HuH-7.5 (cell line): ENCODE data around the gene DEK.
"Not testable (repeated sequence)": the region's sequence is repeated elsewhere in the genome, so short reads cannot be mapped to it uniquely, and the experiment has no call there.

Experiments used
- DNase-seq: peaks from one replicate; pipeline ENCODE4 v3.0.0; 2011; ENCODE audit warnings: low spot score

Gene DEK

GRCh38 chr6:18237167-18237566 is 27.2 kb downstream of the DEK start:
- no peak for DNase-seq

- DNase-seq: no peak
Measured at GRCh38 chr6:18235524-18235923, 28.8 kb downstream of the DEK start.

- DNase-seq: no peak
Measured at GRCh38 chr6:18234564-18234963, 29.8 kb downstream of the DEK start.

GRCh38 chr6:18233770-18234169 is 30.6 kb downstream of the DEK start:
- DNase-seq: not testable (repeated sequence)

DNA sequence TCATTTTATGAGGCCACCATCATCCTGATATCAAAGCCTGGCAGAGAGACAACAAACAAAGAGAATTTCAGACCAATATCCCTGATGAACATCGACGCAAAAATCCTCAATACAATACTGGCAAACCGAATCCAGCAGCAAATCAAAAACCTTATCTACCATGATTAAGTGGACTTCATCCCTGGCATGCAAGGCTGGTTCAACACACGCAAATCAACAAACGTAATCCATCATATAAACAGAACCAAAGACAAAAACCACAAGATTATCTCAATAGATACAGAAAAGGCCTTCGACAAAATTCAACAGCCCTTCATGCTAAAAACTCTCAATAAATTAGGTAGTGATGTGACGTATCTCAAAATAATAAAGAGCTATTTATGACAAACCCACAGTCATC is 32.5 kb downstream of the DEK start:
- not testable (repeated sequence) for DNase-seq

- not testable (repeated sequence) for DNase-seq
Measured at GRCh38 chr6:18228590-18228989, 35.7 kb downstream of the DEK start.

DNA sequence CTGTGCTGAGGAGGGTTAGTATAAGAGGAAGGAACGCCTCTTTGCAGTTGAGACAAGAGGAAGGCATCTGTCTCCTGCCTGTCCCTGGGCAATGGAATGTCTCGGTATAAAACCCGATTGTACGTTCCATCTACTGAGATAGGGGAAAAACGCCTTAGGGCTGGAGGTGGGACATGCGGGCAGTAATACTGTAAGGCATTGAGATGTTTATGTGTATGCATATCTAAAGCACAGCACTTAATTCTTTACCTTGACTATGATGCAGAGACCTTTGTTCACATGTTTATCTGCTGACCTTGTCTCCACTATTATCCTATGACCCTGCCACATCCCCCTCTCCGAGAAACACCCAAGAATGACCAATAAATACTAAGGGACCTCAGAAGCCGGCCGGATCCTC is 37.2 kb downstream of the DEK start:
- not testable (repeated sequence) for DNase-seq

DNA sequence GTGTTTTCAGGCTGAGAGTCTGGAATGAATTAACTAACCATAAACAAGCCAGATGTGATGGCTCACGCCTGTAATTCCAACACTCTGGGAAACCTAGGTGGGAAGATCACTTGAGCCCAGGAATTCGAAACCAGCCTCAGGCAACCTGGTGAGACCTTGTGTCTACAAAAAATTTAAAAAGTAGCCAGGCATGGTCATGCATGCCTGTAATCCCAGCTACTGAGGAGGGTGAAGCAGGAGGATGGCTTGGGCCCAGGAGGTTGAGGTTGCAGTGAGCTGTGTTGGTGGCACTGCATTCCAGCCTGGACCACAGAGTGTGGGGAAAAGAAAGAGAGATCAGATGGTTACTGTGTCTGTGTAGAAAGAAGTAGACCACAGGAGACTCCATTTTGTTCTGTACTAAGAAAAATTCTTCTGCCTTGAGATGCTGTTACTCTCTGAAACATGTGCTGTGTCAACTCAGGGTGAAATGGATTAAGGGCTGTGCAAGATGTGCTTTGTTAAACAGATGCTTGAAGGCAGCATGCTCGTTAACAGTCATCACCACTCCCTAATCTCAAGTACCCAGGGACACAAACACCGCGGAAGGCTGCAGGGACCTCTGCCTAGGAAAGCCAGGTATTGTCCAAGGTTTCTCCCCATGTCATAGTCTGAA is 37.8 kb downstream of the DEK start:
- not testable (repeated sequence) for DNase-seq

GRCh38 chr6:18221288-18221615 is 43.1 kb downstream of the DEK start:
- DNase-seq: no peak

DNA sequence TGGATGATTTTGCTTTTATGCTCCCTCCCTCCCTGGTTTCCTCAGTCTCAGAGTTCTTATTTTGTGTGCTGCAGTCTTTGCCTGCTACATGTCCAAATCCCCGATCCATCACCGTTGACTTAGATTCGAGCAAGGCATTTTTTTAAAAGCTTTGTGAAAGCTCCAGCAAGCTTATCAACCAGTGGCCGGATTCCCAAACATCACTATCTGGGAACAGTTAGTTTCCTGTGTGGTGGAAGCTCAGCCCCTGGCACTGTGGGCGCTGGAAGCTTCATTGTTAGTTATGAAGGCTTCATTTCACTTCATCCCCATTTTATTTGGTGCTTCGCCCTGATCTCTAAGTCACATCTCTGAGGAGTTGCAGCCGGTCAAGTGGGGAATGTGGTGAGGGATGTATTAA is 44.7 kb downstream of the DEK start:
- no peak for DNase-seq

DNA sequence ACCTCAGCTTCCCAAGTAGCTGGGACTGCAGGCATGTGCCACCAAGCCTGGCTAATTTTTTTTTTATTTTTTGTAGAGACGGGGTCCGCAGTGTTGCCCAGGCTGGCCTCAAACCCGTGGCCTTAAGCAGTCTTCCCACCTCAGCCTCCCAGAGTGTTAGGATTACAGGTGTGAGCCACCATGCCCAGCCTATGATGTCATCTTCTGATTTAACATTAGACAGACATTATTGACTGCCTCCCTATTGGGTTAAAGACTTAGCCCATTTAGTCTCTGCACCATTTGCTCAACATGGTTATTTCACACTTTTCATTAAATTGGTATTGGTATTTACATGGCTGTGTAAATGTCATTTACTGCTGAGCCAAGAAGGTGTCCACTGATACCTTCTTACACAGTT is 46.1 kb downstream of the DEK start:
- DNase-seq: no peak

- DNase-seq: no peak
Measured at GRCh38 chr6:18216411-18216810, 47.9 kb downstream of the DEK start.

GRCh38 chr6:18215436-18215835 is 48.9 kb downstream of the DEK start:
- no peak for DNase-seq

DNA sequence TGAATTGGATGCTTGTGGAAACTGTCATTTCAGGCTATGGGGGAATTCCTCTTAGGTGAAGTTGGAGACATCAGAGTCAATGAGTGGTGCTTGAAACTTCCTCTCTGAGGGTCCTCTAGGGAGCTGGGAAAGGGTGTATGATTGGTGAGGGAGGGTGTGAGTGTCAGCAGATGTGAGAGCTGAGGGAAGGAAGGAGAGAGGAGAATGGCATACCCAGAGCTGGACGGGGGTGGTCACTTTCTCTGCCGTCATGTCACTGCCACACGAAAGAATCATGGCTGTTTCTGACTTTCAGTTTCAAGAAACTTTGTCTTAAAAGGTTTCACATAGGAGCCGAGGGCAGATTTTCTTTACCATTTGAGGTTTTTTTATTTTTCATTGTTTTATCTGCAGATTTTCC is 50.3 kb downstream of the DEK start:
- DNase-seq: no peak

DNA sequence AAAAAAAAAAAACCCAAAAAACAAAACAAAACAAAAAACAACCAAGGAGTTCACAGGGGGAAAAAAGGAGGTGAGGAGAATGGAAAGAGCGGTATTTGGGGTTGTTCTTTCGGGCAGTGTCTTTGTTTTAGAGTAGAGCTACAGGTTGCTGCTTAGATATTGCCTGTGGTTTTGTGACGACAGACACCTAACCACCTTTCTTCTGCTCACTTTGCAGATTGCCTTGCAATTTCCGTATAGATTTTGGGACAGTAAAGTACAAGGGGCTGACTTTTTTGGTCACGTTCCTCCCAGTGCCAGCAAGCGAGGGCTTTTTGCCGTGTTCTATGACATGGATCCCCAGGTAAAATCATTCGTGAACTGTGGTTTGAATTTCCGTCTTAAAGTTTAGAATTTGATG is 50.9 kb downstream of the DEK start:
- no peak for DNase-seq

GRCh38 chr6:18212231-18212630 is 52.1 kb downstream of the DEK start:
- DNase-seq: no peak

DNA sequence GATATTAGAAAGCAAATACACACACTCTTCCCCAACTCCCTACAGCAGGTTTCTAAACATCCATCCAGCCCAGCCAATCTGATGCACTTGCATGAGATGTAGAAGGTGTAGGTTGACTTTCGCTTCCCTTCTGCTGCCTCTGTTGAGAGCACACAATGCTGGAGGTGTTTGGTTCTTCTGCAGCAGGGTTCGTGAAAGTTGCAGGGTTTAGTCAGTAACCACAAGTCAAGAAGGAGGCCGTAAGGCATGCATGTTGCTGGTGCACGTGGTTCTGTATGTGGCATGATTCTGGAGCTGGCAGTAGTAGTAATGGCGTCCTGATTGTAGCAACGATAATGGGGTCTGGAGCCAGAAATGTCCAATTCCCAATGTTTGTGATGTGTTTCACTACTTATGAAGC is 53.0 kb downstream of the DEK start:
- DNase-seq: no peak

DNA sequence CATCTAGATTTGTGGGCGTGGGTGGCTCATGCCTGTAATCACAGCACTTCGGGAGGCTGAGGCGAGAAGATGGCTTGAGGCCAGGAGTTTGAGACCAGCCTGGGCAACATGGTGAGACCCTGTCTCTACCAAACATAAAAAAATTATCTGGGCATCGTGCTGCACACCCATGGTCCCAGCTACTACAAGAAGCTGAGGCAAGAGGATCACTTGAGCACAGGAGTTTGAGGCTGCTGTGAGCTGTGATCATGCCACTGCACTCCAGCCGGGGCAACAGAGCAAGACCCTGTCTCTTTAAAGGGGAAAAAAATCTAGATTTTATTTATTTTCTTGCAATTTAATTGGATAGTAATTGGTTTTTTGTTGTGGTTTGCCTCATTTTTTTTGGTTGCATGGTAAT is 53.6 kb downstream of the DEK start:
- DNase-seq: no peak

DNA sequence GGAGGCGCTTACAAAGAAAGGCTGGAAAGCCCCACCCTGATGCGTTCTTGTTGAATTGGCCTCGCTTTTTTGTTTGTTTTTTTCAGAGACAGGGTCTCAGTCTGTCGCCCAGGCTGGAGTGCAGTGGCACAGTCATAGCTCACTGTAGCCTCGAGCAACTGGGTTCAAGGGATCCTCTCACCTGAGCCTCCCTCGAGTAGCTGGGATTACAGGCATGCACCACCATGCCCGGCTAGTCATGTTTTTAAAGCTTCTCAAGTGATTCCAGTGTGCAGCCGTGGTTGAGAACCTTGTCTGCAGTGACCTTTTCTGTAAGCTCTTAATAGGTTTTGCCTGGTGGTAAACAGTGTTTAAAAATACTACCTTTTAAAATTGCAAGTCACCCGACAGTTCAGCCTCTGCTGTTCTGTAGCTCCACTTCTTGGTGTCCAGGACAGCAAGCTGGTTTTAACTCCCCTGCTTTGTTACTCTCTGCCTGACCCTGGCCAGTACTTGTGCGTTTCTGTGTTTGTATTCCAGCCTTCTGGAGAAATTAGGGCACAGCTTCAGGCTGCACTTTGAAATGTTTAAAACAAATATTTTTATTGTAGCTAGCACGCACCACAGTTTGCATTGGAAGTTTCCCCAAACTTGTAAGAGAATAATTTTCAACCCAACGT is 54.7 kb downstream of the DEK start:
- DNase-seq: no peak

GRCh38 chr6:18208778-18209177 is 55.6 kb downstream of the DEK start:
- DNase-seq: not testable (repeated sequence)

GRCh38 chr6:18207949-18208348 is 56.4 kb downstream of the DEK start:
- DNase-seq: no peak

DNA sequence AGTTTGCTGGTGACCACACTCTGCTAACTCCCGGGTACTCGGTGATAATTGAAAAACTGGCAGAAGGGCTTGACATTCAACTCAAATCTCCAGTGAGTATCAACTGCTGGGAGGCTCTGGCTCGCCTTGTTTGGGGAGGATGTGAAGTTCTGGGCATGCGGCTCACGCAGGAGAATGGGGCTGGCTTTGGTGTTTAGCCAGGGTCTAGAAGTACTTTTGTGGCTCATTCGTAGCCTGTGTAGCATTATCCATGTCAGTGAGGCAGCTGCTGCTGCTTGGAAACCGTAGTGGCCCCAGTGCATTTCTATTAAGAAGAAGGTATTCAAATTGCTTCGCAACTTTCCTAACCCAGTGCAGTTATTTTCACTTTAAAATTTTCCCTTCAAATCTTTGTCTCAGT is 56.9 kb downstream of the DEK start:
- no peak for DNase-seq

DNA sequence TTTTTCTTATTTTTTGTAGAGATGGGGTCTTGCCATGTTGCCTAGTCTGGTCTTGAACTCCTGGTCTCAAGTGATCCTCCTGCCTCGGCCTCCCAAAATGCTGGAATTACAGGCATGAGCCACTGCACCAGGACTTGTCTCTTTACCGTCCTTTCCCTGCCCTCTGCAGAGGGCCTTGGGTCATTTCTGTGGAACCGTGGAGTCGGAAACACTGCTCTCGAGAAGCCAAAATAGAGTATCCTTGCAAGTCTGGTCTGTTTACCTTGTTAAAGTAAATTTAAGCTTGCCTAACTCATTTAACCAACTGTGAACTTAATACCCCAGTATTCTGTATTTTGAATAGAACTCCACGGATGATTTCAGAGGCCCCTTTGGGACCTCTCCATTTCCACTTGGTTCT is 57.7 kb downstream of the DEK start:
- no peak for DNase-seq

- no peak for DNase-seq
Measured at GRCh38 chr6:18204691-18205090, 59.6 kb downstream of the DEK start.
